Transverse colon (tissue), 4 donors: ENCODE data around the gene ZBTB9. TPM values are rescaled to one million over a fixed set of nuclear protein-coding genes. Genes with fewer than 3 reads are reported as not detected.
A peak's percentile ranks its signal among the peaks of the same experiment; 100 is the strongest.

ENCODE experiments used
- DNase-seq: peaks from one replicate; pipeline ENCODE4 v3.0.0-alpha.2; 2019
- H3K27ac ChIP-seq, 4 donors: fragments of 200-600 bp; sonication (generic); 2 replicates each; pipeline ENCODE4 v1.5.1; 2016 to 2018; ENCODE audit warnings: inconsistent platforms in 4 of 4
- H3K27me3 ChIP-seq: fragments of 200-600 bp; sonication (generic); 2 replicates; pipeline ENCODE4 v1.5.1; 2017; ENCODE audit warnings: inconsistent platforms
- H3K36me3 ChIP-seq, 4 donors: fragments of 200-600 bp; sonication (generic); 2 replicates each; pipeline ENCODE4 v1.5.1; 2017 to 2019; ENCODE audit warnings: inconsistent platforms in 4 of 4
- H3K4me1 ChIP-seq, 4 donors: fragments of 200-600 bp; sonication (generic); 2 replicates each; pipeline ENCODE4 v1.5.1; 2017 to 2020; ENCODE audit warnings: inconsistent platforms in 4 of 4
- H3K4me3 ChIP-seq, 4 donors: fragments of 200-600 bp; sonication (generic); 1 replicate in 1 of 4; 2 replicates in 3 of 4; pipeline versions ENCODE4 v1.5.1 to v1.6.1; 2017 to 2019; ENCODE audit warnings: inconsistent platforms in 4 of 4
- H3K9me3 ChIP-seq, 2 donors: fragments of 200-600 bp; sonication (generic); 2 replicates each; pipeline ENCODE4 v1.5.1; 2017 to 2019; ENCODE audit warnings: inconsistent platforms in 2 of 2
- CTCF ChIP-seq, 5 experiments: fragments of 200-600 bp in 3 of 5; fragments of 450-650 bp in 2 of 5; sonication (generic) in 3 of 5; IDR thresholded peaks; 1 replicate in 2 of 5; 2 replicates in 3 of 5; pipeline ENCODE4 v1.5.1; 2016 to 2017; ENCODE audit warnings: antibody characterized with exemption in 5 of 5, inconsistent platforms in 3 of 5, mild to moderate bottlenecking in 2 of 5, moderate library complexity in 1 of 5
- EP300 ChIP-seq: sonication (generic); formaldehyde crosslinking; IDR thresholded peaks from one replicate; pipeline ENCODE4 v1.6.1; 2017; ENCODE audit warnings: antibody characterized with exemption, low read depth
- POLR2A ChIP-seq: fragments of 450-650 bp; IDR thresholded peaks from one replicate; pipeline ENCODE4 v1.6.1; 2016; ENCODE audit warnings: antibody characterized with exemption, mild to moderate bottlenecking, moderate library complexity
- POLR2AphosphoS5 ChIP-seq, 3 donors: sonication (generic); formaldehyde crosslinking; IDR thresholded peaks; one replicate each; pipeline ENCODE4 v1.6.1; 2016; ENCODE audit warnings: antibody characterized with exemption in 3 of 3
- WGBS, 2 donors: methylation state at CpG; one replicate each; pipeline ENCODE4 v1.1.5; 2018; ENCODE audit warnings: low coverage in 1 of 2; 5-methylcytosine and 5-hydroxymethylcytosine counted together
- in situ Hi-C, 4 donors: fragments of 200-750 bp; cut with MboI; loops; one replicate each; pipeline versions ENCODE4 v1.15.0 to v1.15.1; 2017; ENCODE audit warnings: low sequenced_read_pairs in 3 of 4, low pct_ligation_motif_present in 1 of 4, low pct_unique_long_range_greater_than_20kb in 1 of 4
- intact Hi-C: fragments of 100-400 bp; cut with DNase I; formaldehyde crosslinking; loops from one replicate; pipeline ENCODE4 v1.15.1; 2023; ENCODE audit warnings: low total_unique reads
- total RNA-seq, 4 donors: library from RNA; depleted of rRNA; stranded (reverse); fragments of >200 nt; gene quantifications; one replicate each; pipeline ENCODE4 v1.1.0, GENCODE V29; 2016

ZBTB9 gene
- total RNA-seq, 4 donors from 2014 or later, result 2.2 to 3.2 TPM; not detected in 2

DNA sequence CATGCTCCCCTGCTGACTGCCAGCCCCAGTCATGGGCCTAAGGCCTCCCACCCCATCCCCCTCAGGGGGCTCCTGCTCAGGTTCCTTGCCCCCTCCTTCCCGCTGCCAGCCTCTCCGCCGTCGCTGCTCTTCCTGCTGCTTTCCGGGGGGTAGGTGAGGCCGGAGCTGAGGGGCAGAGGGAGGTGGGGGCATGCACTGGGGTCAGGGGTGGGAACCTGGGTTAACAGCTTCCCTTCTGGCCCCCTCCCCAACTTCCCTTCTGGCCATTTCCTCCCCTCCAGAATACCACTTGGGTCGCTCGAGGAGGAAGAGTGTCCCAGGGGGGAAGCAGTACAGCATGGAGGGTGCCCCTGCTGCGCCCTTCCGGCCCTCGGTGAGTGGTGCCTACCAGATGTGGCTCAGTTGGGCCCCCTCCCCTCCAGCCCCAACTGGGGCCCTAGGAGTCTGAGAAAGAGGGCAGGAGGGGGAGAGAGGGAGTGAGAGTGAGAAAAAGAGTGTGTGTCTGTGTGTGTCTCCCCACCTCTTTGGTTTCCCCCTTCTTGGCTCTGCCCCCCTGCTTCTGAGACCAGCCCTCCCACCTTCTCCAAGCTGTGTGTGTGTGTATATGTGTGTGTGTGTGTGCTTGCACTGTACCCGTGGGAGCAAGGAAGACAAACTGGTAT lies 22.4 kb upstream of the ZBTB9 start:
- TF ChIP-seq POLR2AphosphoS5 (IDR thresholded peaks at IDR 0.05), result no peak
- TF ChIP-seq EP300, result no peak
- TF ChIP-seq POLR2A, result no peak
- no peak for TF ChIP-seq CTCF (IDR thresholded peaks at IDR 0.05)
- Histone ChIP-seq H3K9me3 (no peaks in the 10 kb centered on the region), H3K27me3 (no peaks in the 10 kb centered on the region), H3K36me3 (peaks cover 0 to 14% (median 0%) of the 10 kb centered on the region in 4 donors), H3K4me3 (no peak overlapping the region), H3K27ac (peak overlapping the region; percentile 21 to 90 (median 70)), H3K4me1 (peaks cover 9 to 37% (median 28%) of the 10 kb centered on the region in 4 donors)
- in situ Hi-C loops (no loop called here), intact Hi-C loops (no loop called here)
- WGBS, 2 donors, result 61% methylated on average over 12 of the region's 12 CpGs; no CpG with 5 or more reads in 1 of the 2 donors
- DNase-seq, result no peak

GRCh38 chr6:33432546-33432945 lies 21.8 kb upstream of the ZBTB9 start:
- DNase-seq, result no peak
- H3K36me3 ChIP-seq, result peaks cover 0 to 18% (median 0%) of the 10 kb centered on the region in 4 donors
- no peak overlapping the region for H3K4me3 ChIP-seq
- H3K4me1 ChIP-seq, result peaks cover 4 to 32% (median 23%) of the 10 kb centered on the region in 4 donors
- WGBS, 2 donors, result 80% methylated on average over 10 of the region's 10 CpGs; no CpG with 5 or more reads in 1 of the 2 donors
- H3K9me3 ChIP-seq, result no peaks in the 10 kb centered on the region
- in situ Hi-C loops (no loop called here), intact Hi-C loops (no loop called here)
- TF ChIP-seq CTCF (IDR thresholded peaks at IDR 0.05) (no peak), POLR2AphosphoS5 (IDR thresholded peaks at IDR 0.05) (no peak), EP300 (no peak), POLR2A (no peak)
- H3K27ac ChIP-seq, result peak overlapping the region; percentile 21 to 71 (median 60)
- no peaks in the 10 kb centered on the region for H3K27me3 ChIP-seq

DNA sequence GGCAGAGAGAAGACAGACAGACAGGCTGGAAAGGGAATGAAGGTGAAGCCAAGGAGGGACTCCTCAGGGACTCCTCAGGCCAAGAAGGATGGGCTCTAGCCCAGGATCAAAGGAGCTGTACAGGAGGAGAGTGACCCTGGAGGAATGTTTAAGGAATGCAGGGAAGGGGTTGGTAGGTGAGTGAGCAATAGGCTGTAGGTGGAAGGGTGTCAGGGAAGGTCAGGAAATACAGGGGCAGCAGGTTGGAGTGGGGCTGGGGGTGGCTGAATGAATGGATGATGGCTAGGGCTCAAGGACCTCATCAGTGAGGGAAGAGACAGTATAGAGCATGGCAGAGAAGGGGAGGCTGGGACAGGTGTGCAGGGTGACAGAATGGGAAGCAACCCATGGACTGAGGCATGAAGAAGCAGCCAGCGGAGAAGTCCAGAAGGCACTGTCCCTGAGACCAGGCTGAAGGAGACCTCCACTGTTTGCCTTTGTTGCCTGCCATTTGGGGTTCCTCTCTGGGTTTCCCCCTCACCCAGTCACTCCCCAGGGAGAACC lies 21.3 kb upstream of the ZBTB9 start:
- peak overlapping the region; percentile 21 to 71 (median 60) for H3K27ac ChIP-seq
- peaks cover 4 to 32% (median 22%) of the 10 kb centered on the region in 4 donors for H3K4me1 ChIP-seq
- TF ChIP-seq CTCF (IDR thresholded peaks at IDR 0.05) (no peak), POLR2AphosphoS5 (IDR thresholded peaks at IDR 0.05) (no peak), EP300 (no peak), POLR2A (no peak)

GRCh38 chr6:33433544-33434191 lies 20.7 kb upstream of the ZBTB9 start:
- intact Hi-C loops (no loop called here), in situ Hi-C loops (no loop called here)
- peak overlapping the region; percentile 29 to 71 (median 60) for H3K27ac ChIP-seq
- H3K4me1 ChIP-seq, result peaks cover 4 to 26% (median 17%) of the 10 kb centered on the region in 4 donors
- peaks cover 0 to 28% (median 0%) of the 10 kb centered on the region in 4 donors for H3K36me3 ChIP-seq
- TF ChIP-seq EP300, result no peak
- TF ChIP-seq POLR2AphosphoS5 (IDR thresholded peaks at IDR 0.05), result no peak
- TF ChIP-seq POLR2A, result no peak
- TF ChIP-seq CTCF (IDR thresholded peaks at IDR 0.05), result no peak
- 42 to 67% methylated on average over 6 to 16 of the region's 17 CpGs for WGBS, 2 donors
- no peak for DNase-seq
- H3K27me3 ChIP-seq, result no peaks in the 10 kb centered on the region
- no peaks in the 10 kb centered on the region for H3K9me3 ChIP-seq
- no peak overlapping the region for H3K4me3 ChIP-seq

More for the DNA sequence above, 21.3 kb upstream of the ZBTB9 start:
- no peaks in the 10 kb centered on the region for H3K9me3 ChIP-seq
- WGBS, 2 donors, result 100% methylated on average over 1 of the region's 1 CpG
- H3K27me3 ChIP-seq, result no peaks in the 10 kb centered on the region
- H3K36me3 ChIP-seq, result peaks cover 0 to 23% (median 0%) of the 10 kb centered on the region in 4 donors
- DNase-seq, result no peak
- in situ Hi-C loops (no loop called here), intact Hi-C loops (no loop called here)
- H3K4me3 ChIP-seq, result no peak overlapping the region
